Keratinocyte (primary cell): ENCODE results near the gene SASH1. TPM values are rescaled to one million over a fixed set of nuclear protein-coding genes. Genes with fewer than 3 reads are reported as not detected.

Experiments
- DNase-seq: peaks from one replicate; pipeline ENCODE4 v3.0.0-alpha.2; 2011; ENCODE audit warnings: low read depth, missing footprints, low spot score
- FAIRE-seq: peaks from 2 replicates; lab custom pipeline; 2011; peaks lifted over from hg19 to GRCh38; lab: Jason Lieb, UNC
- H2AFZ ChIP-seq: 2 replicates; pipeline ENCODE4 v1.6.0; 2012; ENCODE audit warnings: low read length, control low read depth, inconsistent platforms; ENCODE audit not compliant: control insufficient read depth
- H3K27ac ChIP-seq: 2 replicates; pipeline ENCODE4 v1.5.1; 2011; ENCODE audit warnings: low read length; ENCODE audit not compliant: control insufficient read depth, insufficient read depth
- H3K27me3 ChIP-seq: 3 replicates; pipeline ENCODE4 v1.6.0; 2011; ENCODE audit warnings: low read length; ENCODE audit not compliant: control insufficient read depth, insufficient read depth; ENCODE audit errors: extremely low read depth
- H3K36me3 ChIP-seq, 2 experiments: 2 replicates in 1 of 2; 3 replicates in 1 of 2; pipeline ENCODE4 v1.5.1; 2011; ENCODE audit warnings: low read length in 2 of 2, mild to moderate bottlenecking in 1 of 2; ENCODE audit not compliant: control insufficient read depth in 2 of 2, insufficient read depth in 2 of 2; ENCODE audit errors: extremely low read depth in 1 of 2
- H3K4me1 ChIP-seq: 3 replicates; pipeline ENCODE4 v1.5.1; 2011; ENCODE audit warnings: low read length; ENCODE audit not compliant: control insufficient read depth, insufficient read depth; ENCODE audit errors: extremely low read depth
- H3K4me2 ChIP-seq: 3 replicates; pipeline ENCODE4 v1.6.0; 2011; ENCODE audit warnings: low read depth, low read length; ENCODE audit not compliant: control insufficient read depth, insufficient read depth; ENCODE audit errors: extremely low read depth
- H3K4me3 ChIP-seq, 3 experiments: fragments of 200-600 bp in 1 of 3; sonication (generic) in 1 of 3; 2 replicates in 2 of 3; 3 replicates in 1 of 3; pipeline ENCODE4 v1.5.1; 2011 to 2016; ENCODE audit warnings: low read length in 3 of 3, mild to moderate bottlenecking in 3 of 3, control low read depth in 2 of 3, inconsistent platforms in 1 of 3, low read depth in 1 of 3, mixed read lengths in 1 of 3, mixed run types in 1 of 3, moderate library complexity in 1 of 3; ENCODE audit not compliant: control insufficient read depth in 2 of 3, insufficient read depth in 2 of 3; ENCODE audit errors: extremely low read depth in 1 of 3
- H3K79me2 ChIP-seq: 2 replicates; pipeline ENCODE4 v1.6.0; 2012; ENCODE audit warnings: low read length; ENCODE audit not compliant: control insufficient read depth, insufficient read depth
- H3K9ac ChIP-seq: 3 replicates; pipeline ENCODE4 v1.6.0; 2011; ENCODE audit warnings: low read length; ENCODE audit not compliant: control insufficient read depth, insufficient read depth; ENCODE audit errors: extremely low read depth
- H3K9me1 ChIP-seq: 3 replicates; pipeline ENCODE4 v1.6.0; 2011; ENCODE audit warnings: low read length; ENCODE audit not compliant: control insufficient read depth, insufficient read depth; ENCODE audit errors: extremely low read depth
- H3K9me3 ChIP-seq: 2 replicates; pipeline ENCODE4 v1.5.1; 2012; ENCODE audit warnings: low read depth, low read length; ENCODE audit not compliant: control insufficient read depth
- H4K20me1 ChIP-seq: 3 replicates; pipeline ENCODE4 v1.6.0; 2011; ENCODE audit warnings: low read length; ENCODE audit not compliant: control insufficient read depth, insufficient read depth; ENCODE audit errors: extremely low read depth
- EZH2 ChIP-seq: IDR thresholded peaks from one replicate; pipeline ENCODE4 v1.6.1; 2012; ENCODE audit warnings: inconsistent platforms, mild to moderate bottlenecking, low read length, moderate library complexity
- dilution Hi-C: fragments of 300-500 bp; cut with MboI; formaldehyde crosslinking; loops from one replicate; pipeline ENCODE4 v1.7.0; 2020; ENCODE audit warnings: low sequenced_read_pairs; ENCODE audit not compliant: extremely low pct_ligation_motif_present
- polyA plus RNA-seq, 5 experiments: library from polyadenylated mRNA; depleted of rRNA in 3 of 5; stranded (reverse) in 3 of 5; stranded (forward) in 1 of 5; unstranded in 1 of 5; fragments of >200 nt; gene quantifications; 1 replicate in 1 of 5; 2 replicates in 3 of 5; 3 replicates in 1 of 5; pipeline versions ENCODE4 v1.2.1 to v1.2.3, GENCODE V29; 2011 to 2012; ENCODE audit warnings: missing spikeins in 2 of 5, low read depth in 1 of 5, low replicate concordance in 1 of 5
- TF ChIP-seq, protein P1 (sequence below), 3 experiments: IDR thresholded peaks in 1 of 3; conservative IDR thresholded peaks in 1 of 3; optimal IDR thresholded peaks in 1 of 3; 2 replicates in 2 of 3; 3 replicates in 1 of 3; pipeline versions ENCODE3 to v1.5.1; 2011; ENCODE audit warnings: low read length in 3 of 3, mild to moderate bottlenecking in 3 of 3, moderate library complexity in 2 of 3, control low read depth in 1 of 3, inconsistent platforms in 1 of 3; ENCODE audit not compliant: insufficient read depth in 2 of 3; ENCODE audit errors: extremely low read depth in 1 of 3

The SASH1 gene
- polyA plus RNA-seq, 1 donor (not counting 4 experiments of a cell fraction or from before 2014, with no cell fraction given) = 4.4 TPM

DNA sequence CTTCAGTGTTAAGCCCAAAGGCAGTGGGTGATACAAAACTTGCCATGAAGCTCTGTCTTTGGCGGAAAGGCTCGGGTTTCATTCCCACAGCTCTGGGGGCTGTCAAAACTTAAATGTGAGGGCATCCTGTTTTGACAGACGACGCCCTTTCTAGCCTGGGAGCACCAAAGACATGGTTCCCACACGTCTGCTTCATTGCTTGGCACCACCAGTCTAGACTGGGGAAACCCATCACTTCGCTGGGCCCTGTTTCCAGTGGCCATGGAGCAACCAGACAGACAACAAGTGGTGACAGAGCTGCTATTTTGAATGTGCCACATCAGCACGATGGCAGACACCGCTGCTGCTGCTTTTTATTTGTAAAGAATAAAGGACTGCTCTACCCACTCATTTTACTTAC, 127.5 kb downstream of the SASH1 start:
- FAIRE-seq = no peak

DNA sequence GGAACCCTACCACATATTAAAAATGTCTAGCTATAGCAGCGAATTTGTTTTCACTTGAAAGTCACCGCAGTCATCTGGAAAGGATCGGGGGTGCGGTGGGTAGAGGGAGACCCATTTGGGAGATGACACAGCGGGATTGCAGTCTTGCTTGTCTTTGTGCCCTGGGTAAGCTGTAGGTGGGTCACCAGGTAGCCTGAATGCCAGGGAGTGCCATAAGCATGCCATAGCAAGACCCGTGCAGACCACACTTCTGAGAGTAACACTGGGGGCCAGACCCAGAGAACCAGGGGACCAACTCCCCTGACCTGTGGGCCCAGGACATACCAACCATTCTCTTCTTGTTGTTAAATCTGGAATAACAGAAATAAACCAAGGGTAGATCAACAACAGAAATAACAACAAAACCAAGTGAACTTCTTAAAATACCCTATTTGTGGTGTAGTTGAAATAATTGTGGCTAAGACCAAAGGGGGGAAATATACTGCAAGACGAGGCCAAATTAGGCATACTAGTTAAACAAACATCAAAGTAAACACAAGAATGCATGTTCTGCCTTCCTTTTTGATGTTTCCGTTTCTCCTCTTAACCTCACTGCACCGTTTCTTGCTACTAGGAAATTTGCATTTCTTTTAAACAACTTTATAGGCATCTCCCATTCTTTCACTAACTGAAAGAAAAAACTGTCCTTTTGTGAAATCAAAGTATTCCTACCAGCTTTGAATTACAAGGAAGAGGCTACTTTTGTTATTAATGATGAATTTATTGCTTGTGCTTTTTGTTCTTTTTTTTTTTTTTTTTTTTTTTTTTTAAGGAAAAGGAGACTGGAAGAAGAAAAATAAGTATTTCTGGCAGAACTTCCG, 128.2 kb downstream of the SASH1 start:
- no peak overlapping the region for H3K4me2 ChIP-seq
- TF ChIP-seq, protein P1, sequence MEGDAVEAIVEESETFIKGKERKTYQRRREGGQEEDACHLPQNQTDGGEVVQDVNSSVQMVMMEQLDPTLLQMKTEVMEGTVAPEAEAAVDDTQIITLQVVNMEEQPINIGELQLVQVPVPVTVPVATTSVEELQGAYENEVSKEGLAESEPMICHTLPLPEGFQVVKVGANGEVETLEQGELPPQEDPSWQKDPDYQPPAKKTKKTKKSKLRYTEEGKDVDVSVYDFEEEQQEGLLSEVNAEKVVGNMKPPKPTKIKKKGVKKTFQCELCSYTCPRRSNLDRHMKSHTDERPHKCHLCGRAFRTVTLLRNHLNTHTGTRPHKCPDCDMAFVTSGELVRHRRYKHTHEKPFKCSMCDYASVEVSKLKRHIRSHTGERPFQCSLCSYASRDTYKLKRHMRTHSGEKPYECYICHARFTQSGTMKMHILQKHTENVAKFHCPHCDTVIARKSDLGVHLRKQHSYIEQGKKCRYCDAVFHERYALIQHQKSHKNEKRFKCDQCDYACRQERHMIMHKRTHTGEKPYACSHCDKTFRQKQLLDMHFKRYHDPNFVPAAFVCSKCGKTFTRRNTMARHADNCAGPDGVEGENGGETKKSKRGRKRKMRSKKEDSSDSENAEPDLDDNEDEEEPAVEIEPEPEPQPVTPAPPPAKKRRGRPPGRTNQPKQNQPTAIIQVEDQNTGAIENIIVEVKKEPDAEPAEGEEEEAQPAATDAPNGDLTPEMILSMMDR (optimal IDR thresholded peaks at IDR 0.05 in 1 of 3, IDR thresholded peaks at IDR 0.05 in 1 of 3, conservative IDR thresholded peaks at IDR 0.05 in 1 of 3; ENCODE audit: extremely low read depth in 1 of 3, insufficient read depth in 2 of 3, low read length in 3 of 3) = no peak
- TF ChIP-seq EZH2 = no peak
- no peaks in the 10 kb centered on the region for H3K9me3 ChIP-seq
- no peaks in the 10 kb centered on the region for H4K20me1 ChIP-seq
- FAIRE-seq (no peak), DNase-seq (no peak)
- no peaks in the 10 kb centered on the region for H3K9me1 ChIP-seq
- no peak overlapping the region for H2AFZ ChIP-seq
- H3K4me1 ChIP-seq = peaks cover 9% of the 10 kb centered on the region
- H3K36me3 ChIP-seq = peaks cover 0 to 2% of the 10 kb centered on the region in 2 experiments
- dilution Hi-C loops = no loop called here
- no peaks in the 10 kb centered on the region for H3K79me2 ChIP-seq
- no peak overlapping the region for H3K9ac ChIP-seq
- no peak overlapping the region for H3K4me3 ChIP-seq
- H3K27ac ChIP-seq = no peak overlapping the region
- H3K27me3 ChIP-seq = no peaks in the 10 kb centered on the region

More for the DNA sequence above, 127.5 kb downstream of the SASH1 start:
- DNase-seq = no peak
- Histone ChIP-seq H3K79me2 (no peaks in the 10 kb centered on the region), H3K36me3 (no peaks in the 10 kb centered on the region), H3K4me1 (peaks cover 9% of the 10 kb centered on the region), H2AFZ (no peak overlapping the region), H3K9me3 (no peaks in the 10 kb centered on the region), H3K9ac (no peak overlapping the region), H3K4me3 (no peak overlapping the region), H3K4me2 (no peak overlapping the region), H4K20me1 (no peaks in the 10 kb centered on the region), H3K9me1 (no peaks in the 10 kb centered on the region), H3K27me3 (no peaks in the 10 kb centered on the region), H3K27ac (no peak overlapping the region)
- TF ChIP-seq EZH2 = no peak
- TF ChIP-seq, protein P1 (optimal IDR thresholded peaks at IDR 0.05 in 1 of 3, IDR thresholded peaks at IDR 0.05 in 1 of 3, conservative IDR thresholded peaks at IDR 0.05 in 1 of 3; ENCODE audit: extremely low read depth in 1 of 3, insufficient read depth in 2 of 3, low read length in 3 of 3) = no peak
- dilution Hi-C loops = no loop called here
